H9 (cell line): ENCODE data around the gene PFKFB2. TPM values are rescaled to one million over a fixed set of nuclear protein-coding genes. Genes with fewer than 3 reads are reported as not detected.

Experiments
- DNase-seq: peaks from one replicate; pipeline ENCODE4 v3.0.0-alpha.2; 2017
- H2AFZ ChIP-seq: one replicate; pipeline ENCODE4 v1.6.1; 2013; ENCODE audit warnings: mild to moderate bottlenecking, low read length, control low read depth, moderate library complexity
- H2AK5ac ChIP-seq: 2 replicates; pipeline ENCODE4 v1.6.1; 2013; ENCODE audit warnings: low read length, control low read depth, mixed read lengths; ENCODE audit not compliant: insufficient read length
- H2BK120ac ChIP-seq: one replicate; pipeline ENCODE4 v1.6.1; 2013; ENCODE audit warnings: low read depth, mild to moderate bottlenecking, low read length, control low read depth, inconsistent platforms; ENCODE audit not compliant: poor library complexity, severe bottlenecking
- H2BK12ac ChIP-seq: 2 replicates; pipeline ENCODE4 v1.6.1; 2013; ENCODE audit warnings: low read length, control low read depth, mixed read lengths, low read depth; ENCODE audit not compliant: insufficient read length
- H2BK15ac ChIP-seq: 2 replicates; pipeline ENCODE4 v1.6.1; 2013; ENCODE audit warnings: low read depth, low read length, control low read depth
- H2BK20ac ChIP-seq: one replicate; pipeline ENCODE4 v1.6.1; 2013; ENCODE audit warnings: low read depth, mild to moderate bottlenecking, low read length, control low read depth, inconsistent platforms; ENCODE audit not compliant: poor library complexity, severe bottlenecking
- H2BK5ac ChIP-seq: 2 replicates; pipeline ENCODE4 v1.6.1; 2013; ENCODE audit warnings: low read length, control low read depth, mixed read lengths; ENCODE audit not compliant: insufficient read length
- H3K14ac ChIP-seq: 2 replicates; pipeline ENCODE4 v1.6.1; 2013; ENCODE audit warnings: low read length, control low read depth; ENCODE audit not compliant: insufficient read depth
- H3K18ac ChIP-seq: 2 replicates; pipeline ENCODE4 v1.6.1; 2013; ENCODE audit warnings: low read depth, mild to moderate bottlenecking, mixed read lengths, low read length, control low read depth; ENCODE audit not compliant: insufficient read length
- H3K23ac ChIP-seq: 2 replicates; pipeline ENCODE4 v1.6.1; 2013; ENCODE audit warnings: low read length, control low read depth, mixed read lengths, low read depth; ENCODE audit not compliant: insufficient read length
- H3K23me2 ChIP-seq: 2 replicates; pipeline ENCODE4 v1.6.1; 2013; ENCODE audit warnings: low read depth, mild to moderate bottlenecking, mixed read lengths, low read length, control low read depth; ENCODE audit not compliant: insufficient read length, poor library complexity, severe bottlenecking
- H3K27ac ChIP-seq: 2 replicates; pipeline ENCODE4 v1.5.1; 2013; ENCODE audit warnings: low read length, control low read depth, mixed read lengths, low read depth; ENCODE audit not compliant: insufficient read length
- H3K27me3 ChIP-seq: 2 replicates; pipeline ENCODE4 v1.6.1; 2013; ENCODE audit warnings: low read length, control low read depth, inconsistent platforms; ENCODE audit not compliant: insufficient read depth
- H3K4ac ChIP-seq: 2 replicates; pipeline ENCODE4 v1.6.1; 2013; ENCODE audit warnings: low read depth, mild to moderate bottlenecking, control low read depth, inconsistent platforms, low read length, moderate library complexity
- H3K4me1 ChIP-seq: 2 replicates; pipeline ENCODE4 v1.6.1; 2013; ENCODE audit warnings: low read length, control low read depth, inconsistent platforms; ENCODE audit not compliant: insufficient read depth
- H3K4me2 ChIP-seq: 2 replicates; pipeline ENCODE4 v1.6.1; 2013; ENCODE audit warnings: low read length, control low read depth, mixed read lengths; ENCODE audit not compliant: insufficient read length, insufficient read depth
- H3K56ac ChIP-seq: 2 replicates; pipeline ENCODE4 v1.6.1; 2013; ENCODE audit warnings: low read depth, mild to moderate bottlenecking, mixed read lengths, low read length, control low read depth; ENCODE audit not compliant: insufficient read length
- H3K79me1 ChIP-seq: 2 replicates; pipeline ENCODE4 v1.6.1; 2013; ENCODE audit warnings: low read depth, mild to moderate bottlenecking, moderate library complexity, low read length, control low read depth, inconsistent platforms; ENCODE audit not compliant: insufficient read depth, poor library complexity, severe bottlenecking
- H3K79me2 ChIP-seq: 2 replicates; pipeline ENCODE4 v1.6.1; 2013; ENCODE audit warnings: low read length, control low read depth, inconsistent platforms; ENCODE audit not compliant: insufficient read depth
- H3K9ac ChIP-seq: 2 replicates; pipeline ENCODE4 v1.6.1; 2013; ENCODE audit warnings: low read length, control low read depth, mixed read lengths; ENCODE audit not compliant: insufficient read length; ENCODE audit errors: extremely low read depth
- H3K9me3 ChIP-seq: one replicate; pipeline ENCODE4 v1.6.1; 2013; ENCODE audit warnings: low read depth, low read length, inconsistent platforms; ENCODE audit not compliant: control insufficient read depth
- H3T11ph ChIP-seq: one replicate; pipeline ENCODE4 v1.6.1; 2013; ENCODE audit warnings: mild to moderate bottlenecking, low read length, control low read depth, inconsistent platforms
- H4K20me1 ChIP-seq: one replicate; pipeline ENCODE4 v1.6.1; 2013; ENCODE audit not compliant: control insufficient read depth, insufficient read length, insufficient read depth
- H4K5ac ChIP-seq: 2 replicates; pipeline ENCODE4 v1.6.1; 2013; ENCODE audit warnings: low read depth, mild to moderate bottlenecking, mixed read lengths, low read length, control low read depth; ENCODE audit not compliant: insufficient read length
- H4K8ac ChIP-seq: replicated peaks from 2 replicates; pipeline ENCODE4 v1.6.1; 2013; ENCODE audit warnings: low read length, control low read depth, mixed read lengths, low read depth; ENCODE audit not compliant: insufficient read length
- H4K91ac ChIP-seq: 2 replicates; pipeline ENCODE4 v1.6.1; 2013; ENCODE audit warnings: low read depth, mild to moderate bottlenecking, moderate library complexity, mixed read lengths, low read length, control low read depth; ENCODE audit not compliant: insufficient read length
- H3K27ac Mint-ChIP-seq, 3 experiments: 2 replicates in 2 of 3; 3 replicates in 1 of 3; pipeline ENCODE4 v1.8.0; 2020 to 2021; ENCODE audit warnings: mixed read lengths in 3 of 3, mild to moderate bottlenecking in 1 of 3, moderate library complexity in 1 of 3
- H3K27me3 Mint-ChIP-seq: 2 replicates; pipeline ENCODE4 v1.8.0; 2021; ENCODE audit warnings: low read depth, mild to moderate bottlenecking, moderate library complexity, mixed read lengths
- H3K36me3 Mint-ChIP-seq, 3 experiments: 2 replicates in 2 of 3; 3 replicates in 1 of 3; pipeline ENCODE4 v1.8.0; 2020 to 2021; ENCODE audit warnings: low read depth in 3 of 3, mixed read lengths in 3 of 3; ENCODE audit not compliant: insufficient read depth in 1 of 3
- H3K4me1 Mint-ChIP-seq, 2 experiments: 2 replicates each; pipeline ENCODE4 v1.8.0; 2020; ENCODE audit warnings: mixed read lengths in 2 of 2
- H3K4me3 Mint-ChIP-seq, 2 experiments: 2 replicates in 1 of 2; 3 replicates in 1 of 2; pipeline ENCODE4 v1.8.0; 2020 to 2021; ENCODE audit warnings: mild to moderate bottlenecking in 2 of 2, mixed read lengths in 2 of 2, moderate library complexity in 1 of 2
- H3K9me3 Mint-ChIP-seq, 2 experiments: 2 replicates in 1 of 2; 3 replicates in 1 of 2; pipeline ENCODE4 v1.8.0; 2020; ENCODE audit warnings: mild to moderate bottlenecking in 2 of 2, mixed read lengths in 2 of 2, moderate library complexity in 1 of 2
- CTCF ChIP-seq: fragments of 200-600 bp; sonication (generic); conservative IDR thresholded peaks from 3 replicates; pipeline ENCODE4 v1.8.0; 2021; ENCODE audit warnings: antibody characterized with exemption, mild to moderate bottlenecking
- WGBS: extraction: QIAGEN DNeasy Blood & Tissue Kit; methylation state at CpG from one replicate; pipeline ENCODE4 v1.1.7; 2013; ENCODE audit warnings: missing lambda C conversion rate, low lambda C conversion rate, mixed read lengths; ENCODE audit not compliant: insufficient read length; ENCODE audit errors: extremely low coverage; 5-methylcytosine and 5-hydroxymethylcytosine counted together
- total RNA-seq: library from RNA; stranded (reverse); gene quantifications from 2 replicates; pipeline ENCODE4 v1.2.1, GENCODE V29; 2021

PFKFB2 gene
- total RNA-seq, 1 experiment from 2014 or later, result 14.6 TPM

DNA sequence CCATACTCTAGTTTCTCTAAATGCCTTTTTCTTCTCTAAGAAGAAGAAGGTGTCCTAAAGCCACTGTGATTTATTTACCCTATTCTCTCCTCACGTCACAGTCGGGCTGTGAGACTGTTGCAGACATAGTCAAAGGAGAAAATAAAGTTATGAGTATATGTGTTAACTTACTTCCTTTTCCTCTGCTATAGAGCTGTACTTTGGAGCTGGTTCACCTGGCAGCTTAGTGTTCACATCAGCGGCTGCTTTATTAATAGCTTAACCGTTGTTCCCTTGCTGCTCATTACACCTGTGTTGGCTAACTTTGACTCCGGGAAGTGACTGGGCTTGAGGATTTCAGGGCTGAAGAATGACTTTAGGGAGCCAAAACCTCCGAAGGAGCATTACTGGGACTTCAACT, 3.6 kb downstream of the PFKFB2 start:
- no peak for DNase-seq
- no peak overlapping the region for H4K91ac ChIP-seq
- H3K79me1 ChIP-seq, result no peaks in the 10 kb centered on the region
- H3K4ac ChIP-seq, result no peak overlapping the region
- no peak overlapping the region for H3K9ac ChIP-seq
- peaks cover 0 to 11% (median 0%) of the 10 kb centered on the region in 3 experiments; a peak in 3 of 7 replicates for H3K36me3 Mint-ChIP-seq
- H3K23ac ChIP-seq, result no peak overlapping the region
- no CpG with 5 or more reads among the region's 6 CpGs for WGBS
- peaks cover 1% of the 10 kb centered on the region for H3K27me3 Mint-ChIP-seq
- H2BK120ac ChIP-seq, result no peak overlapping the region
- H2BK5ac ChIP-seq, result no peak overlapping the region
- H2AK5ac ChIP-seq, result no peak overlapping the region
- H3K27ac Mint-ChIP-seq, result peak overlapping the region in 1 of 3 experiments; percentile 6; a peak in 1 of 7 replicates
- no peak for TF ChIP-seq CTCF
- peaks cover 17 to 18% of the 10 kb centered on the region in 2 experiments for H3K4me1 Mint-ChIP-seq
- no peaks in the 10 kb centered on the region for H3K9me3 Mint-ChIP-seq
- H3K79me2 ChIP-seq, result no peaks in the 10 kb centered on the region
- no peaks in the 10 kb centered on the region for H3K27me3 ChIP-seq
- H4K8ac ChIP-seq, result no peak overlapping the region
- H3K27ac ChIP-seq, result no peak overlapping the region
- H3K9me3 ChIP-seq, result no peaks in the 10 kb centered on the region
- no peak overlapping the region for H2AFZ ChIP-seq
- no peak overlapping the region for H3T11ph ChIP-seq
- H4K5ac ChIP-seq, result no peak overlapping the region
- no peak overlapping the region for H2BK15ac ChIP-seq
- H3K4me1 ChIP-seq, result no peaks in the 10 kb centered on the region
- no peak overlapping the region for H3K4me2 ChIP-seq
- H3K56ac ChIP-seq, result no peak overlapping the region
- H3K18ac ChIP-seq, result no peak overlapping the region
- no peak overlapping the region for H2BK20ac ChIP-seq
- H3K14ac ChIP-seq, result no peak overlapping the region
- no peak overlapping the region; a peak in 1 of 5 replicates for H3K4me3 Mint-ChIP-seq
- no peaks in the 10 kb centered on the region for H4K20me1 ChIP-seq
- peaks cover 7% of the 10 kb centered on the region for H3K23me2 ChIP-seq
- no peak overlapping the region for H2BK12ac ChIP-seq
